CD8-positive, alpha-beta memory T cell (primary cell): ENCODE measurements around the gene PWWP2B. TPM values are rescaled to one million over a fixed set of nuclear protein-coding genes. Genes with fewer than 3 reads are reported as not detected.

Experiments
- CTCF ChIA-PET: fragments of 350-600 bp; sonication (Branson Sonifier 250); formaldehyde crosslinking; loops from one replicate; lab custom pipeline; 2021; ENCODE audit warnings: antibody characterized with exemption; lab: Charles Lee
- POLR2A ChIA-PET: fragments of 350-600 bp; sonication (Branson Sonifier 250); formaldehyde crosslinking; loops from one replicate; lab custom pipeline; 2021; ENCODE audit warnings: antibody characterized with exemption; lab: Charles Lee
- DNase-seq, 5 donors: peaks; one replicate each; pipeline versions ENCODE4 v3.0.0 to v3.0.0-alpha.2; 2020 to 2022; ENCODE audit warnings: mixed read lengths in 1 of 5
- H3K27ac ChIP-seq: one replicate; pipeline ENCODE4 v1.7.0; 2013; ENCODE audit warnings: low read depth, mild to moderate bottlenecking, low read length, moderate library complexity
- H3K27me3 ChIP-seq: 2 replicates; pipeline ENCODE4 v1.7.0; 2013; ENCODE audit warnings: low read length, mild to moderate bottlenecking; ENCODE audit not compliant: insufficient read depth, poor library complexity, severe bottlenecking
- H3K36me3 ChIP-seq: 2 replicates; pipeline ENCODE4 v1.7.0; 2013; ENCODE audit warnings: mild to moderate bottlenecking, low read length, moderate library complexity; ENCODE audit not compliant: insufficient read depth
- H3K4me1 ChIP-seq: 2 replicates; pipeline ENCODE4 v1.7.0; 2013; ENCODE audit warnings: mild to moderate bottlenecking, low read length, moderate library complexity; ENCODE audit not compliant: insufficient read depth
- H3K4me3 ChIP-seq: 2 replicates; pipeline ENCODE4 v1.7.0; 2013; ENCODE audit warnings: mild to moderate bottlenecking, low read length
- H3K9me3 ChIP-seq: 2 replicates; pipeline ENCODE4 v1.7.0; 2013; ENCODE audit warnings: mild to moderate bottlenecking, low read length
- H3K27ac Mint-ChIP-seq, 8 donors: one replicate each; pipeline ENCODE4 v1.8.0; 2020 to 2021; ENCODE audit warnings: mixed read lengths in 8 of 8, mild to moderate bottlenecking in 6 of 8, inconsistent platforms in 3 of 8, moderate library complexity in 3 of 8
- H3K27me3 Mint-ChIP-seq, 2 donors: one replicate each; pipeline ENCODE4 v1.8.0; 2020 to 2021; ENCODE audit warnings: mixed read lengths in 2 of 2, mild to moderate bottlenecking in 1 of 2, moderate library complexity in 1 of 2
- H3K36me3 Mint-ChIP-seq, 3 donors: one replicate each; pipeline ENCODE4 v1.8.0; 2020 to 2021; ENCODE audit warnings: mixed read lengths in 3 of 3, inconsistent platforms in 1 of 3, mild to moderate bottlenecking in 1 of 3
- H3K4me1 Mint-ChIP-seq, 3 donors: one replicate each; pipeline ENCODE4 v1.8.0; 2020 to 2021; ENCODE audit warnings: mixed read lengths in 3 of 3, inconsistent platforms in 1 of 3, mild to moderate bottlenecking in 1 of 3
- H3K4me3 Mint-ChIP-seq, 7 donors: one replicate each; pipeline ENCODE4 v1.8.0; 2020 to 2021; ENCODE audit warnings: mixed read lengths in 7 of 7, mild to moderate bottlenecking in 6 of 7, moderate library complexity in 4 of 7, inconsistent platforms in 2 of 7
- H3K9me3 Mint-ChIP-seq, 5 donors: one replicate each; pipeline ENCODE4 v1.8.0; 2020 to 2022; ENCODE audit warnings: mixed read lengths in 5 of 5, mild to moderate bottlenecking in 3 of 5, moderate library complexity in 2 of 5, inconsistent platforms in 1 of 5
- polyA plus RNA-seq: library from polyadenylated mRNA; unstranded; fragments of 300-500 nt; fragmentation: Illumina TruSeq; gene quantifications from one replicate; pipeline ENCODE4 v1.2.3, GENCODE V29; 2021
- total RNA-seq, 2 experiments: library from RNA; stranded (reverse); gene quantifications; one replicate each; pipeline ENCODE4 v1.2.3, GENCODE V29; 2021

Gene PWWP2B
- total and polyA plus RNA-seq, 3 experiments from 2014 or later = 3.1 to 4.4 (median 3.7) TPM

DNA sequence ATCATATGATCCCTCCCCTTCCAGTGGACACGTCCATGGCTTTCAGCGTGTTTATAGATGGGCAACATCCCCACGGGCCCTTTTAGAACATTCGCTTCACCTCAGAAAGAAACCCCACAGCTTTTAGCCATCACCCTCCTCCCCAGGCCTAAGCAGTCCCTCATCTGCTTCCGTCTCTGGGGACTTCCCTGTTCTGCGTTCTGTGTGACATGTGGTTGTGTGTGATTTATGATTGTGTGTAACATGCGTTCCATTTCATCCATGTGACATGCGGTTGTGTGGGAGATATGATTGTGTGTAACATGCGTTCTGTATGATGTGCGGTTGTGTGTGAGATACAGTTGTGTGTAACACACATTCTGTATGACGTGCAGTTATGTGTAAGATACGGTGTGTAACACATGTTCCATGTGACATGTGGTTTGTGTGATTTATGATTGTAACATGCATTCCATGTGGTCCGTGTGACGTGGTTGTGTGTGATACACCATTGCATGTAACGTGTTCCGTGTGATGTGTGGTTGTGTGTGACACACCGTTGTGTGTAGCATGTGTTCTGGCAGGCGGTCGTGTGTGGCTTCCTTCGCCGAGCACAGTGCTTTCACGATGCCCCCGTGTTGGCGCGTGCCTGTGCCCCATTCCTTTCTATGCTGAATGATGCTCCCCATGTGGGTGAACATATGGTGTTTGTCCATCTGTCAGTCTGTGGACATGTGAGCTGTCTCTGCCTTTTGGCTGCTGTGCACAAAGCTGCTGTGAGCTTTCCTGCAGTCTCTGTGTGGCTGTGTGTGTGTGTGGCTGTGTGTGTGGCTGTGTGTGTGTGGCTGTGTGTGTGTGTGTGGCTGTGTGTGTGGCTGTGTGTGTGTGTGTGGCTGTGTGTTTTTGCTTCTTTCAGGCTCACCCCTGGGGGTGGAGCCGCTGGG lies 26.2 kb downstream of the PWWP2B start:
- Histone ChIP-seq H3K36me3 (no peaks in the 10 kb centered on the region), H3K9me3 (no peaks in the 10 kb centered on the region), H3K27ac (no peak overlapping the region), H3K27me3 (no peaks in the 10 kb centered on the region), H3K4me3 (no peak overlapping the region), H3K4me1 (peaks cover 30% of the 10 kb centered on the region)
- CTCF ChIA-PET = interaction anchor here (1.3 to 1.7 kb wide), 2 partner anchors 18 to 24 kb away, joined by 3 to 4 read pairs; no protein-coding TSS in a partner anchor
- H3K9me3 Mint-ChIP-seq = no peaks in the 10 kb centered on the region
- H3K4me1 Mint-ChIP-seq = peaks cover 0 to 43% (median 10%) of the 10 kb centered on the region in 3 donors
- H3K4me3 Mint-ChIP-seq = peak overlapping the region in 1 of 7 donors; percentile 45
- H3K27ac Mint-ChIP-seq = peak overlapping the region; percentile 3 to 85 (median 66)
- no peaks in the 10 kb centered on the region for H3K36me3 Mint-ChIP-seq
- DNase-seq = no peak
- POLR2A ChIA-PET = no interaction called here
- no peaks in the 10 kb centered on the region for H3K27me3 Mint-ChIP-seq

DNA sequence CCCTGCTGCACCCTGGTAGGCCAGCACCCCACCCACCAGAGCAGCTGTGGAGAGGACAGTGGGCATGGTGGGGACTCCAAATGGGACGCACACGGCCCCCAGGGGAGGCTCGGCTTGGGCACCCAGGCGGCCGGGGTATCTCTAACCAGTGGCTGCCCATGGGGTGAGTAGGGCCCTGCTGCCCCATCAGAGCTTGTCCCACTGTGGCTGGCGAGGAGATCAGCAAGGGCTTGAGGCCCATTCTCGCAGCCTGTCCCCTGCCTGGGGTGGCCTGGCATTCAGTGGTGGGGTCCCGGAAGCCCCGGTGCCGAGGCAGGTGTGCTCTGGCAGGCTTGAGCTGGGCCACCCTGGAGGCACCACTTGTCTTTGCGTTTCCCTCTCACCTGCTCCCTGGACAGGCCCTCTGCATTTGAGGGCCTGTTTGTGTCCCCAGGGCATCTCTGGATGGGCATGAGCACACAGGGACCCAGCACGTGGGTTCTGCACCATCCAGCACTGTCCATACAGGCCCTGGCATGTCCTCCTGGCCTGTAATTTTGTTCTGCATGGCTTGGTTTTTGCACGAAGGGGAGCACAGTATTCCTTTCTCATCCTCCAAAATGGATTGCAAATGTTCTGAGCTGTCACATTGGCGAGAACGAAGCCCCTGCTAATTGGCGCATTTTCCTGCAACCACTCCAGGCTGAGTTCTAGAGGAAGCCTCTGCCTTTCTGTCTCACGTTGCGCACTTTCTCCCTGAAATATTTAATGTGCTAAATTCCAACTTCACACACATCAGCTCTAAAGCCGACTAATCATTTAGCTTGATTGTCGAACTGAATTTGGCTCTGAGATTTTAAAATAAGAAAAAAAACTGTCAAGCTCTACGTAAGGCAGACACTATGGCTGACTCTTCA lies 27.2 kb downstream of the PWWP2B start:
- no peaks in the 10 kb centered on the region for H3K27me3 Mint-ChIP-seq
- H3K9me3 Mint-ChIP-seq = no peaks in the 10 kb centered on the region
- ChIA-PET CTCF (no interaction called here), POLR2A (no interaction called here)
- H3K27me3 ChIP-seq = no peaks in the 10 kb centered on the region
- no peak overlapping the region for H3K4me3 Mint-ChIP-seq
- no peak for DNase-seq
- H3K4me3 ChIP-seq = no peak overlapping the region
- H3K27ac ChIP-seq = no peak overlapping the region
- no peaks in the 10 kb centered on the region for H3K36me3 Mint-ChIP-seq
- peaks cover 0 to 34% (median 9%) of the 10 kb centered on the region in 3 donors for H3K4me1 Mint-ChIP-seq
- H3K4me1 ChIP-seq = peaks cover 30% of the 10 kb centered on the region
- peak overlapping the region in 1 of 8 donors; percentile 78 for H3K27ac Mint-ChIP-seq
- H3K9me3 ChIP-seq = no peaks in the 10 kb centered on the region
- no peaks in the 10 kb centered on the region for H3K36me3 ChIP-seq

DNA sequence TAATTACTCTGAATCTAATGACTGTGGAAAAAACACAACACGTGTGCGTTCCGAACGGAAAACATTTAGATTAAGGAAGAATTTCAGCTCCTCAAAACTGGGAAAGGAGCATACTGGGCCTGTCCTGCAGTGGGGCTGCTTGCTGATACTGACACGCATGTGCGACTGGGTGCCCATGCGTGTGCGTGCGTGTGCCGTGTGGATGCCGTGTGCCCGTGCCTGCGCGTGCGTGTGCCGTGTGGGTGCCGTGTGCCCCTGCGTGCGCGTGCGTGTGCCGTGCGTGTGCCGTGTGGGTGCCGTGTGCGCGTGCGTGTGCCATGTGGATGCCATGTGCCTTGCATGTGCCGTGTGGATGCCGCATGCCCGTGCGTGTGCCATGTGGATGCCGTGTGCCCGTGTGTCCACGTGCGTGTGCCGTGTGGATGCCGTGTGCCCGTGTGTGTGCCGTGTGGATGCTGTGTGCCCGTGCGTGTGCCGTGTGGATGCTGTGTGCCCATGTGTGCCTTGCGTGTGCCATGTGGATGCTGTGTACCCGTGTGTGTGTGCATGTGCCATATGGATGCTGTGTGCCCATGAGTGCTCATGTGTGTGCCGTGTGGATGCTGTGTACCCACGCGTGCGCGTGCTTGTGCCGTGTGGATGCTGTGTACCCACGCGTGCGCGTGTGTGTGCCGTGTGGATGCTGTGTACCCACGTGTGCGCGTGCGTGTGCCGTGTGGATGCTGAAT lies 28.2 kb downstream of the PWWP2B start:
- Mint-ChIP-seq H3K4me1 (peaks cover 2 to 33% (median 9%) of the 10 kb centered on the region in 3 donors), H3K9me3 (no peaks in the 10 kb centered on the region), H3K36me3 (no peaks in the 10 kb centered on the region), H3K4me3 (no peak overlapping the region), H3K27me3 (no peaks in the 10 kb centered on the region), H3K27ac (peak overlapping the region in 1 of 8 donors; percentile 35)
- no peaks in the 10 kb centered on the region for H3K9me3 ChIP-seq
- ChIA-PET POLR2A (no interaction called here), CTCF (no interaction called here)
- H3K27me3 ChIP-seq = no peaks in the 10 kb centered on the region
- no peaks in the 10 kb centered on the region for H3K36me3 ChIP-seq
- DNase-seq = no peak
- no peak overlapping the region for H3K27ac ChIP-seq
- H3K4me1 ChIP-seq = peaks cover 27% of the 10 kb centered on the region
- no peak overlapping the region for H3K4me3 ChIP-seq

DNA sequence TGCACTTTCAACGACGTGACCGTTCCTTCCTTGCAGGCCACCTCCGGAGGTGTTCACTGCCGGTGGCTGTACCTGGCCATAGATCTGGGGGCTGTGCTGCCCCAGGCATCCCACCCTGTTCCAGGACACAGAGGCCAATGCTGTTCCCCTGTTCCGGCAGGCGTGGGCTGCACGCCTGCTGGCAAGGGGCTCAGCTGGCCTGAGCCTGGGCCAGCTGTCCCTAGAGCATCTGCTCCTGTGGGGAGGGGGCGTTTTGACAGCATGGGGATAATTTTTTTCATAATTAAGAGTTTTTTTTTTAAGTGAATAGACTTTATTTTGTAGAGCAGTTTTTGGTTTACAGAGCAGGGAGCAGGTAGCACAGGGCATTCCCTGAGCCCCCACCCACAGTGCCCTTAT lies 28.8 kb downstream of the PWWP2B start:
- no peaks in the 10 kb centered on the region for H3K27me3 ChIP-seq
- Mint-ChIP-seq H3K9me3 (no peaks in the 10 kb centered on the region), H3K27me3 (no peaks in the 10 kb centered on the region), H3K4me3 (no peak overlapping the region), H3K4me1 (peaks cover 6 to 30% (median 12%) of the 10 kb centered on the region in 3 donors), H3K36me3 (no peaks in the 10 kb centered on the region), H3K27ac (no peak overlapping the region)
- no peak overlapping the region for H3K4me3 ChIP-seq
- POLR2A ChIA-PET = no interaction called here
- CTCF ChIA-PET = interaction anchor here (1.3 kb wide), 1 partner anchor 17 kb away, joined by 4 read pairs; no protein-coding TSS in a partner anchor
- no peaks in the 10 kb centered on the region for H3K36me3 ChIP-seq
- H3K4me1 ChIP-seq = peaks cover 21% of the 10 kb centered on the region
- H3K27ac ChIP-seq = no peak overlapping the region
- DNase-seq = no peak
- H3K9me3 ChIP-seq = no peaks in the 10 kb centered on the region

DNA sequence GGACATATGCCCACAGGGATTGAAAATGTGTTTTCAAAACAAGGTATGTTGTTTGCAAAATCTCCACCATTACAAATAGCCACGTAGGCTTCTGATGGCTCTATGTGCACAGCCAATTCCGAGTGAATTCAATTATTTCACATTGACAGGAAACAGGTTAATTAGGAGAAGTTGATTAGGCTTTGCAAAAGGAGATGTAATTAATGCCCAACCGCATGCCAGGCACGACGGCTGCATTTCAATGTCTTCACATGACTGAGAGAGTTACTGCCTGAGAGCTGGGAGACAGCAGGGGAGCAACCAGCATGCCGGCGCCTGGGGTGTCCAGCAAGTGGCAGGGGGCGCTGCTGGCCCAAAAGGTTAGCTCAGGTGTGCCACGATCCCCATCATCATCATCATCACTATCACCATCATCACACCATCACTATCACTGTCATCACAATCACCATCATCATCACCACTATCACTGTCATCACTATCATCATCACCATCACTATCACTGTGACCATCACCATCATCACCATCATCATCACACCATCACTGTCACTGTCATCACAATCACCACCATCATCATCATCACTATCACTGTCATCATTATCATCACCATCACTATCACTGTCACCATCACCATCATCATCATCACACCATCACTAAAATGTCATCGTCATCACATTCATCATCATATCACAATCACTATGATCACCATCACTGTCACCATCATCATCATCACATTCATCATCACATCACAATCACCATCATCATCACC lies 30.2 kb downstream of the PWWP2B start:
- H3K4me3 ChIP-seq = no peak overlapping the region
- no peaks in the 10 kb centered on the region for H3K27me3 ChIP-seq
- no peak overlapping the region for H3K4me3 Mint-ChIP-seq
- H3K36me3 Mint-ChIP-seq = no peaks in the 10 kb centered on the region
- peaks cover 7% of the 10 kb centered on the region for H3K4me1 ChIP-seq
- CTCF ChIA-PET = interaction anchor here (1.3 kb wide), 1 partner anchor 16 kb away, joined by 4 read pairs; no protein-coding TSS in a partner anchor
- DNase-seq = no peak
- no peaks in the 10 kb centered on the region for H3K9me3 ChIP-seq
- no peaks in the 10 kb centered on the region for H3K36me3 ChIP-seq
- no peak overlapping the region for H3K27ac Mint-ChIP-seq
- peaks cover 6 to 18% (median 12%) of the 10 kb centered on the region in 3 donors for H3K4me1 Mint-ChIP-seq
- H3K27me3 Mint-ChIP-seq = no peaks in the 10 kb centered on the region
- POLR2A ChIA-PET = no interaction called here
- no peak overlapping the region for H3K27ac ChIP-seq
- no peaks in the 10 kb centered on the region for H3K9me3 Mint-ChIP-seq

DNA sequence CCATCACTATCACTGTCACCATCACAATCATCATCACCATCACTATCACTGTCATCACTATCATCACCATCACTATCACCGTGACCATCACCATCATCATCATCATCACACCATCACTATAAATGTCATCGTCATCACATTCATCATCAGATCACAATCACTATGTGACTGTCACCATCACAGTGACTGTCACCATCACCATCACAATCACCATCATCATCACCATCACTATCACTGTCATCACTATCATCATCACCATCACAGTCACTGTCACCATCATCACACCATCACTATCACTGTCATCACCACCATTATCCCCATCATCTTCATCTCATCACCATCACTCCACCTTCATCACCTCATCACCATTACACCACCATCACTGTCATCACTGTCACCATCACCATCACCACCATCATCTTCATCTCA lies 31.0 kb downstream of the PWWP2B start:
- Histone ChIP-seq H3K4me1 (no peaks in the 10 kb centered on the region), H3K27me3 (no peaks in the 10 kb centered on the region), H3K27ac (no peak overlapping the region), H3K36me3 (no peaks in the 10 kb centered on the region), H3K4me3 (no peak overlapping the region), H3K9me3 (no peaks in the 10 kb centered on the region)
- Mint-ChIP-seq H3K4me1 (peaks cover 6 to 13% (median 6%) of the 10 kb centered on the region in 3 donors), H3K9me3 (no peaks in the 10 kb centered on the region), H3K27ac (no peak overlapping the region), H3K36me3 (no peaks in the 10 kb centered on the region), H3K27me3 (no peaks in the 10 kb centered on the region), H3K4me3 (no peak overlapping the region)
- DNase-seq = no peak
- ChIA-PET POLR2A (no interaction called here), CTCF (no interaction called here)

DNA sequence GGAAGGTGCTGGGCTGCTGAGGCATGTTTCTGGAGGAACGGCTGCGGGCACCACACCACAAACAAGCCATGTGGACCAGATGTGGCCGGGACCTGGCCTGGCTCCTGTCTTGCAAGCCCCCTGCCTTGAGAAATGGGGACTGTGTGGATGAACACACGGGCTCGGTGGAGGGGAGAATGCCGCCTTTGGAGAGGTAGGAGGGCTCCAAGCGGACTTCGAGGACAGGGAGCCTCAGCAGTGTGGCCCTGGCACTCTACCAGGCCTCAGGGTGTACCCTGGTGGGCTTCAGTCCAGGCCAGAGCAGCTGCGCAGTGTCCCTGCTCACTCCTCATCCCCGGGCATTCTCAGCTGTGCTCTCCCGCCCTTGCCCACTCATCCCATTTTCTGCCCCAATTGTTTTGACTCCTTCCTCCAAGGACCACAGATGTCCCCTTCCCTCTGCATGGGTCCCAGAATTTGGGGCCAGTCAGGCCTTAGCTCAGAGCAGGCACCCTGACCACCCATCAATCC lies 31.5 kb downstream of the PWWP2B start:
- ChIA-PET CTCF (no interaction called here), POLR2A (no interaction called here)
- Mint-ChIP-seq H3K9me3 (no peaks in the 10 kb centered on the region), H3K27me3 (no peaks in the 10 kb centered on the region), H3K36me3 (no peaks in the 10 kb centered on the region), H3K4me1 (peaks cover 4 to 7% (median 6%) of the 10 kb centered on the region in 3 donors), H3K4me3 (no peak overlapping the region), H3K27ac (no peak overlapping the region)
- no peaks in the 10 kb centered on the region for H3K36me3 ChIP-seq
- no peaks in the 10 kb centered on the region for H3K4me1 ChIP-seq
- no peak for DNase-seq
- H3K27me3 ChIP-seq = no peaks in the 10 kb centered on the region
- H3K9me3 ChIP-seq = no peaks in the 10 kb centered on the region
- H3K4me3 ChIP-seq = no peak overlapping the region
- H3K27ac ChIP-seq = no peak overlapping the region
